HepG2 (cell line): Measurements from ENCODE around the gene BTBD19. TPM values are rescaled to one million over a fixed set of nuclear protein-coding genes. Genes with fewer than 3 reads are reported as not detected.
A peak's percentile ranks its signal among the peaks of the same experiment; 100 is the strongest.

Experiments used
- CCAR2 ChIP-seq: fragments of 200-400 bp; formaldehyde crosslinking; optimal IDR thresholded peaks from 2 replicates; pipeline ENCODE3; 2018; ENCODE audit warnings: low read depth, mild to moderate bottlenecking, low read length, moderate library complexity
- CEBPG ChIP-seq: IDR thresholded peaks from 2 replicates; pipeline ENCODE4 v1.6.1; 2016
- GABPA ChIP-seq, 2 experiments: IDR thresholded peaks; 2 replicates each; pipeline ENCODE4 v1.6.1; 2011 to 2016; ENCODE audit warnings: low read depth in 2 of 2, low read length in 1 of 2, missing biosample characterization in 1 of 2, missing genetic modification characterization in 1 of 2
- HOXA9 ChIP-seq: sonication (generic); formaldehyde crosslinking; IDR thresholded peaks from 2 replicates; pipeline ENCODE4 v1.8.1; 2022; ENCODE audit warnings: missing genetic modification reagents, mild to moderate bottlenecking, moderate library complexity, borderline replicate concordance
- IKZF1 ChIP-seq: fragments of 450-650 bp; IDR thresholded peaks from 2 replicates; pipeline ENCODE4 v1.7.1; 2016
- NCOA5 ChIP-seq: sonication (generic); formaldehyde crosslinking; IDR thresholded peaks from 2 replicates; pipeline ENCODE4 v1.4.0; 2020; ENCODE audit warnings: missing genetic modification reagents
- NR3C1 ChIP-seq: sonication (generic); formaldehyde crosslinking; IDR thresholded peaks from 2 replicates; pipeline ENCODE4 v1.4.0; 2020; ENCODE audit warnings: missing genetic modification reagents
- ONECUT2 ChIP-seq: sonication (generic); formaldehyde crosslinking; IDR thresholded peaks from 2 replicates; pipeline ENCODE4 v1.4.0; 2020; ENCODE audit warnings: missing genetic modification reagents
- POLR2AphosphoS5 ChIP-seq: IDR thresholded peaks from 2 replicates; pipeline ENCODE4 v1.6.1; 2012; ENCODE audit warnings: low read depth, low read length
- RXRA ChIP-seq: sonication (generic); formaldehyde crosslinking; IDR thresholded peaks from 2 replicates; pipeline ENCODE4 v1.5.1; 2020; ENCODE audit warnings: missing genetic modification reagents
- ZBTB8A ChIP-seq: sonication (generic); formaldehyde crosslinking; IDR thresholded peaks from 2 replicates; pipeline ENCODE4 v1.4.0; 2020; ENCODE audit warnings: mild to moderate bottlenecking, low read depth, missing genetic modification reagents, borderline replicate concordance
- ZFP36L2 ChIP-seq: sonication (generic); formaldehyde crosslinking; IDR thresholded peaks from 2 replicates; pipeline ENCODE4 v1.4.0; 2020; ENCODE audit warnings: missing genetic modification reagents
- ZNF260 ChIP-seq: sonication (generic); formaldehyde crosslinking; IDR thresholded peaks from 2 replicates; pipeline ENCODE4 v1.4.0; 2020; ENCODE audit warnings: missing genetic modification reagents, low read depth, mild to moderate bottlenecking, borderline replicate concordance
- ZNF737 ChIP-seq: sonication (generic); formaldehyde crosslinking; IDR thresholded peaks from 2 replicates; pipeline ENCODE4 v1.5.0; 2020; ENCODE audit warnings: missing genetic modification reagents, mild to moderate bottlenecking, borderline replicate concordance
- polyA plus RNA-seq, 8 experiments: library from polyadenylated mRNA; depleted of rRNA in 3 of 8; stranded (reverse) in 7 of 8; unstranded in 1 of 8; fragments of >200 nt; fragmentation: Illumina TruSeq in 4 of 8; extraction: Trizol in 4 of 8; gene quantifications; 2 replicates each; pipeline versions ENCODE4 v1.2.1 to v1.2.3, GENCODE V29; 2011 to 2016; ENCODE audit warnings: low read depth in 4 of 8, missing spikeins in 1 of 8, mixed read lengths in 1 of 8; ENCODE audit not compliant: insufficient read depth in 1 of 8
- total RNA-seq, 5 experiments: library from RNA; depleted of rRNA; stranded (reverse); fragments of >200 nt; fragmentation: Illumina TruSeq; extraction: Trizol; gene quantifications; 2 replicates each; pipeline ENCODE4 v1.2.3, GENCODE V29; 2016; ENCODE audit warnings: low read depth in 1 of 5
- TF ChIP-seq, protein P1 (sequence below): sonication (generic); formaldehyde crosslinking; IDR thresholded peaks from 2 replicates; pipeline ENCODE4 v1.8.0; 2022; ENCODE audit warnings: low read depth, missing genetic modification reagents
- TF ChIP-seq, protein P2 (sequence below): sonication (generic); formaldehyde crosslinking; IDR thresholded peaks from 2 replicates; pipeline ENCODE4 v1.4.0; 2020; ENCODE audit warnings: missing genetic modification reagents
- TF ChIP-seq, protein P3 (sequence below): sonication (generic); formaldehyde crosslinking; IDR thresholded peaks from 2 replicates; pipeline ENCODE4 v1.4.0; 2020; ENCODE audit warnings: missing genetic modification reagents, borderline replicate concordance
- TF ChIP-seq, protein P4 (sequence below): sonication (generic); formaldehyde crosslinking; IDR thresholded peaks from 2 replicates; pipeline ENCODE4 v1.8.1; 2023; ENCODE audit warnings: mild to moderate bottlenecking, missing genetic modification reagents
- TF ChIP-seq, protein P5 (sequence below): IDR thresholded peaks from 2 replicates; pipeline ENCODE4 v1.6.1; 2016; ENCODE audit warnings: low read depth

BTBD19 gene
- total and polyA plus RNA-seq, 2 of the 13 experiments (the other 11 are each of a cell fraction or from before 2014, with no cell fraction given) = 2.7 to 6.7 TPM

DNA sequence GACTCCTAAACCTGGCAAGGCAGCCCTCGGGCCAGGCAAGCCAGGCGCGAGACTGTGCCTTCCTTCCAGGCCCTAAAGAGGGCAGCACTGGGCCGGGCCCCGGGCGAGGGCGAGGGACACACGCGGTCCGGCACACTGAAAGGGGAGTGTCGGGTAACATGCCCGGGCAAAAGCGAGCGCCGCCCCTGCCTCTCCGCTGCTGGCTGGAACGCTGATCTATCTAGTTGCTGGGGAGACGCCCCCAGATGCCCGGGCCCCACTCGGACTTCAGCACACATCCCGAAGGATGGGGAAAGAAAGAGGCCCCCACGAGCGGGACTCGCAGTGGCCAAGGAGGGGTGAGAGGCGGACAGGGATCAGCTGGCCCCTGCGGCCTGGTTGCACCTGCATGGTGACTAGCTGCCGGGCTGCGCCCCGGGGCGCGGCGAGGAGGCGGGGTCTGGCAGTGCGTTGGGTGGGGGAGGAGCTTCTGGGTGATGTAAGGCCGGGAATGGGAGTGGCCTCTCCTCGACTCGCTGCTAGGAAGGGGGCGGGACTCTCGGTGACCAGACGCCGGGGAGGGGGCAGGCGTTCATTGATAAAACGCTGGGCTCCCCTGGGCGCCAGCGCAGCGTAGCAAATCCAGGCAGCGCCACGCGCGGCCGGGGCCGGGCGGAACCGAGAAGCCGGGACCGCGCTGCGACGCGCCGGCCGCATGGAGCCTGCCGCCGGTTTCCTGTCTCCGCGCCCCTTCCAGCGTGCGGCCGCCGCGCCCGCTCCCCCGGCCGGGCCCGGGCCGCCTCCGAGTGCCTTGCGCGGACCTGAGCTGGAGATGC lies 8.3 kb upstream of the BTBD19 start, which contains the start of gene PLK3 (continued):
- TF ChIP-seq, protein P1, sequence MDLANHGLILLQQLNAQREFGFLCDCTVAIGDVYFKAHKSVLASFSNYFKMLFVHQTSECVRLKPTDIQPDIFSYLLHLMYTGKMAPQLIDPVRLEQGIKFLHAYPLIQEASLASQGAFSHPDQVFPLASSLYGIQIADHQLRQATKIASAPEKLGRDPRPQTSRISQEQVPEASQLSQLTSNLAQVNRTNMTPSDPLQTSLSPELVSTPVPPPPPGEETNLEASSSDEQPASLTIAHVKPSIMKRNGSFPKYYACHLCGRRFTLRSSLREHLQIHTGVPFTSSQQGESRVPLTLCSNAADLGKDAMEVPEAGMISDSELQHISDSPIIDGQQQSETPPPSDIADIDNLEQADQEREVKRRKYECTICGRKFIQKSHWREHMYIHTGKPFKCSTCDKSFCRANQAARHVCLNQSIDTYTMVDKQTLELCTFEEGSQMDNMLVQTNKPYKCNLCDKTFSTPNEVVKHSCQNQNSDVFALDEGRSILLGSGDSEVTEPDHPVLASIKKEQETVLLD (CRISPR knock-in tag) = peak; percentile 52; the same call in 1 of the 2 replicates
- TF ChIP-seq NCOA5 (CRISPR knock-in tag) (no peak), GABPA (IDR thresholded peaks at IDR 0.05; ENCODE audit: low read depth, low read length) (no peak), GABPA (CRISPR knock-in tag; IDR thresholded peaks at IDR 0.05; ENCODE audit: low read depth) (0 out of 2 replicates have a peak, but pooled peaks have one; percentile 8), ZBTB8A (CRISPR knock-in tag) (no peak), HOXA9 (CRISPR knock-in tag) (peak; percentile 57; the same call in 1 of the 2 replicates), ZNF260 (CRISPR knock-in tag) (no peak), POLR2AphosphoS5 (peak; percentile 97), NR3C1 (no peak), CEBPG (peak; percentile 55), ONECUT2 (no peak), IKZF1 (no peak), CCAR2 (no peak), ZNF737 (no peak), RXRA (CRISPR knock-in tag) (peak; percentile 70; the same call in 1 of the 2 replicates), ZFP36L2 (CRISPR knock-in tag) (no peak)
- TF ChIP-seq, protein P2, sequence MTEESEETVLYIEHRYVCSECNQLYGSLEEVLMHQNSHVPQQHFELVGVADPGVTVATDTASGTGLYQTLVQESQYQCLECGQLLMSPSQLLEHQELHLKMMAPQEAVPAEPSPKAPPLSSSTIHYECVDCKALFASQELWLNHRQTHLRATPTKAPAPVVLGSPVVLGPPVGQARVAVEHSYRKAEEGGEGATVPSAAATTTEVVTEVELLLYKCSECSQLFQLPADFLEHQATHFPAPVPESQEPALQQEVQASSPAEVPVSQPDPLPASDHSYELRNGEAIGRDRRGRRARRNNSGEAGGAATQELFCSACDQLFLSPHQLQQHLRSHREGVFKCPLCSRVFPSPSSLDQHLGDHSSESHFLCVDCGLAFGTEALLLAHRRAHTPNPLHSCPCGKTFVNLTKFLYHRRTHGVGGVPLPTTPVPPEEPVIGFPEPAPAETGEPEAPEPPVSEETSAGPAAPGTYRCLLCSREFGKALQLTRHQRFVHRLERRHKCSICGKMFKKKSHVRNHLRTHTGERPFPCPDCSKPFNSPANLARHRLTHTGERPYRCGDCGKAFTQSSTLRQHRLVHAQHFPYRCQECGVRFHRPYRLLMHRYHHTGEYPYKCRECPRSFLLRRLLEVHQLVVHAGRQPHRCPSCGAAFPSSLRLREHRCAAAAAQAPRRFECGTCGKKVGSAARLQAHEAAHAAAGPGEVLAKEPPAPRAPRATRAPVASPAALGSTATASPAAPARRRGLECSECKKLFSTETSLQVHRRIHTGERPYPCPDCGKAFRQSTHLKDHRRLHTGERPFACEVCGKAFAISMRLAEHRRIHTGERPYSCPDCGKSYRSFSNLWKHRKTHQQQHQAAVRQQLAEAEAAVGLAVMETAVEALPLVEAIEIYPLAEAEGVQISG = peak; percentile 72
- TF ChIP-seq, protein P3, sequence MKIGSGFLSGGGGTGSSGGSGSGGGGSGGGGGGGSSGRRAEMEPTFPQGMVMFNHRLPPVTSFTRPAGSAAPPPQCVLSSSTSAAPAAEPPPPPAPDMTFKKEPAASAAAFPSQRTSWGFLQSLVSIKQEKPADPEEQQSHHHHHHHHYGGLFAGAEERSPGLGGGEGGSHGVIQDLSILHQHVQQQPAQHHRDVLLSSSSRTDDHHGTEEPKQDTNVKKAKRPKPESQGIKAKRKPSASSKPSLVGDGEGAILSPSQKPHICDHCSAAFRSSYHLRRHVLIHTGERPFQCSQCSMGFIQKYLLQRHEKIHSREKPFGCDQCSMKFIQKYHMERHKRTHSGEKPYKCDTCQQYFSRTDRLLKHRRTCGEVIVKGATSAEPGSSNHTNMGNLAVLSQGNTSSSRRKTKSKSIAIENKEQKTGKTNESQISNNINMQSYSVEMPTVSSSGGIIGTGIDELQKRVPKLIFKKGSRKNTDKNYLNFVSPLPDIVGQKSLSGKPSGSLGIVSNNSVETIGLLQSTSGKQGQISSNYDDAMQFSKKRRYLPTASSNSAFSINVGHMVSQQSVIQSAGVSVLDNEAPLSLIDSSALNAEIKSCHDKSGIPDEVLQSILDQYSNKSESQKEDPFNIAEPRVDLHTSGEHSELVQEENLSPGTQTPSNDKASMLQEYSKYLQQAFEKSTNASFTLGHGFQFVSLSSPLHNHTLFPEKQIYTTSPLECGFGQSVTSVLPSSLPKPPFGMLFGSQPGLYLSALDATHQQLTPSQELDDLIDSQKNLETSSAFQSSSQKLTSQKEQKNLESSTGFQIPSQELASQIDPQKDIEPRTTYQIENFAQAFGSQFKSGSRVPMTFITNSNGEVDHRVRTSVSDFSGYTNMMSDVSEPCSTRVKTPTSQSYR (CRISPR knock-in tag) = no peak; the same call in 1 of the 2 replicates
- TF ChIP-seq, protein P4, sequence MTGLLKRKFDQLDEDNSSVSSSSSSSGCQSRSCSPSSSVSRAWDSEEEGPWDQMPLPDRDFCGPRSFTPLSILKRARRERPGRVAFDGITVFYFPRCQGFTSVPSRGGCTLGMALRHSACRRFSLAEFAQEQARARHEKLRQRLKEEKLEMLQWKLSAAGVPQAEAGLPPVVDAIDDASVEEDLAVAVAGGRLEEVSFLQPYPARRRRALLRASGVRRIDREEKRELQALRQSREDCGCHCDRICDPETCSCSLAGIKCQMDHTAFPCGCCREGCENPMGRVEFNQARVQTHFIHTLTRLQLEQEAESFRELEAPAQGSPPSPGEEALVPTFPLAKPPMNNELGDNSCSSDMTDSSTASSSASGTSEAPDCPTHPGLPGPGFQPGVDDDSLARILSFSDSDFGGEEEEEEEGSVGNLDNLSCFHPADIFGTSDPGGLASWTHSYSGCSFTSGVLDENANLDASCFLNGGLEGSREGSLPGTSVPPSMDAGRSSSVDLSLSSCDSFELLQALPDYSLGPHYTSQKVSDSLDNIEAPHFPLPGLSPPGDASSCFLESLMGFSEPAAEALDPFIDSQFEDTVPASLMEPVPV (CRISPR knock-in tag) = peak; percentile 64; the same call in 1 of the 2 replicates
- TF ChIP-seq, protein P5, sequence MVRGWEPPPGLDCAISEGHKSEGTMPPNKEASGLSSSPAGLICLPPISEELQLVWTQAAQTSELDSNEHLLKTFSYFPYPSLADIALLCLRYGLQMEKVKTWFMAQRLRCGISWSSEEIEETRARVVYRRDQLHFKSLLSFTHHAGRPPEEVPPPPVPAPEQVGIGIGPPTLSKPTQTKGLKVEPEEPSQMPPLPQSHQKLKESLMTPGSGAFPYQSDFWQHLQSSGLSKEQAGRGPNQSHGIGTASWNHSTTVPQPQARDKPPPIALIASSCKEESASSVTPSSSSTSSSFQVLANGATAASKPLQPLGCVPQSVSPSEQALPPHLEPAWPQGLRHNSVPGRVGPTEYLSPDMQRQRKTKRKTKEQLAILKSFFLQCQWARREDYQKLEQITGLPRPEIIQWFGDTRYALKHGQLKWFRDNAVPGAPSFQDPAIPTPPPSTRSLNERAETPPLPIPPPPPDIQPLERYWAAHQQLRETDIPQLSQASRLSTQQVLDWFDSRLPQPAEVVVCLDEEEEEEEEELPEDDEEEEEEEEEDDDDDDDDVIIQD (CRISPR knock-in tag) = no peak; the same call in 1 of the 2 replicates
